GM18861 (cell line): Measurements from ENCODE around the gene CARMIL1.
"Not testable (repeated sequence)": the region's sequence is repeated elsewhere in the genome, so short reads cannot be mapped to it uniquely, and the experiment has no call there.

ENCODE experiments used
- ATAC-seq: cut with Tn5 transposase; IDR thresholded peaks from one replicate; pipeline ENCODE4 v1.9.1; 2021; ENCODE audit not compliant: unreplicated experiment

The CARMIL1 gene

DNA sequence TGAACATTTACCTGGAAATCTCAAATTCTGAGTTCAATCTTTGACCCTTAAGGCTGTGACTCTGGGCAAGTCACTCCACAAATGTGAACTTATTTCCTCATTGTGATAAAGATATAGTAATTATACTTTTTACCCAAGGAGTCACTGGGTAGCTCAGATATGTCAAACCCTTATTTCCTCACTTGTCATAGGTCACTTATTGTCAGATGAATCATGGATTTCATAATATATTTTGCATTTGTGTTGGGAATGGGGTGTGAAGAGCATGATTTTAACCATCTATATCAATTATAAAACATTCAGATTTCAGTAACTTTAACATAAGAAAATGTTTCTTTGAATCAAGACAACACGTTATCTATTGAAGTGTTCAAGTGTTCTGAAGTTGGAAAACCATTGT lies 3.7 kb upstream of the CARMIL1 start:
- no peak for ATAC-seq

DNA sequence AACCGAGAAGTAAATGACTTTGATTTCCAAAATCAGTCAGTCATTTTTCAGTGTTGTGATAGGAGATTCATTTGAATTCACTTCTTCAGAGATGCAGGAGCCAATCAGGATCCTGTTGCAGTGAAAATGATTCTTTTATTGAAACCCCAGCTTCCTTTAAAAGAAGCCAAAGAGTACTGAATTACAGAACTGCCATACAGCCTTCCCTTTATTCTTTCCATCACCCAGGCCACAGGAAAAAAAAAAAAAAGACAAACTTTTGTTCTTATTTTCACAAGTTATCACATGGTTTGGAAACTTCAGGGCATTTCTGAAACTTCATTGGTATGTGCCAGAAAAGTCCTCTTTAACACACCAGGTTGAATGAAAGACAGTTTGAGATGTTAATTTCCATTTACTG lies 1.8 kb upstream of the CARMIL1 start:
- no peak for ATAC-seq

DNA sequence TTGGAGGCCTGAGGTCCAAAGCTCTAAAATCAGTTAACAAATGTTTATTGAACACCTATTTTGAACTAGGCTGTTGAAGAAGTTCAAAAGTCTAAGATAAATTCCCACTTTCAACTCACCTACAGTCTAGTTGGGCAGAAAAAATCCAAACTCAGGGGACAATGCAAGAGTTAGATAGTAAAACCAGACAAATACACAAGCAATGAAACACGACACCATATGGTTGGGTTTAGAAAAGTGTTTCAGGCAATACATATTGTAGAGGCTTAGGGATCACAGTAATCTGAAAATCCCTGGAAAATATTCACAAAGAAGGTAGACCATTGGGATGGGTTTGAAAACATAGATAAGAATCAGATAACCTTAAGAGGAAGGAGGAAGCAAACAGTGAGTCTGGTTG lies 1.3 kb upstream of the CARMIL1 start:
- ATAC-seq: no peak

DNA sequence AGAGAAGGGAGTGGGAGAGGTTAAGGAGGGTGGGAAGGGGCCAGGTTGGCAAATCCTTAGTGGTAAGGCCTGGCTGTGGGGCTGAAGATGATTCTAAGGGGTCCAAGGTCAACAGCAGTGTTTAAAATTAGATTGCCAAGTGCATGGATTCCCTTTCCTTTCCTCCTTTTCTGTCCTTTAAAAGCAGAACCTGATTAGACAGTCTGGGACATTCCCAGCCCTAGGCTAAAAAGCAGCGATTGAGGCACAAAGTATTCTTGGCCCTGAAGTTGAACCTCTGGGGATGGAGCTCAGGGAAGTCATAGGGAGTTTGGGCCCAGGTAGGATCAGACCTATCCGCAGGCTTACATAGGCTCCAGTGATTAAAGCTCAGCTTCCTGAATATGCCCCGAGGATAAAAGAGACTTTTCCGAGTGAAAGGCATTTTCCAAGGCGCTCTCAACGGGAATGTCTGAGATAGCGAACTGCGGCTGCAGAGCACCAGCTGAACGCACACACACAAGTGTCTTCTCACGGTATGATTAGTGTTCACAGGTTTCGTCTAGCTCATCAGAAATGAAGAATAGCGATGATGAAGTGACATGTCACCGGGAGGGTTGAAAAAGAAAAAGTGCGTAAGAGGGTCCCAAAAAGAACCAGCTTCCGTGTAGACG lies 787 bp upstream of the CARMIL1 start:
- peak; percentile 24 for ATAC-seq

DNA sequence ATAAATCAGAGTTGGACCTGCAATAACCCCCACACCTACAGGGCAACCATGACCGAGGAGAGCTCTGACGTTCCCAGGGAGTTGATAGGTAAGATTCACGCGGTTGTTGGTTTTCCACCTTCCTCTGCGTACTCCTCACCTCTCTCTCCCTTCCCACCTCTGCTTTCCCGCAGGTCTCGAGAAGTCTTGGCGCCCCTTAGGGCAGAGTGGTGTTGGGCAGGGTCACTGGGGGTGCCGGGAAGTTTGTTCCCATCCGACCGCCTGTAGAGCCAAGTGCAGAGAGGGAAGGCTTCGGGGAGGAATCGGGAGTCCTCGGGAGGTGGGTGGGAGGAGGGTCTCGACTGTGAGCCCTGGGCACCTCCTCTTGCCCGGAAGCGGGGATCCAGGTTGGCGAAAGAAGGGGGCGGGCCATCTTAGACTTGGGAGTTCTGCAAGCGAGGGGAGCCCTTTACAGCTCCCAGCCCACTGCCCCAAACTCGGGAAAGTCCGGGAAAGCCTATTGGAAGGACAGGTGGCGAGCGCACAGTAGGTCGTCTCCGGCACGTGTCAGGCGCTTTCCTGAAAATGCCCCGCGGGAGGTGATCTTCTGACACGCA lies 672 bp downstream of the CARMIL1 start:
- ATAC-seq: no peak

DNA sequence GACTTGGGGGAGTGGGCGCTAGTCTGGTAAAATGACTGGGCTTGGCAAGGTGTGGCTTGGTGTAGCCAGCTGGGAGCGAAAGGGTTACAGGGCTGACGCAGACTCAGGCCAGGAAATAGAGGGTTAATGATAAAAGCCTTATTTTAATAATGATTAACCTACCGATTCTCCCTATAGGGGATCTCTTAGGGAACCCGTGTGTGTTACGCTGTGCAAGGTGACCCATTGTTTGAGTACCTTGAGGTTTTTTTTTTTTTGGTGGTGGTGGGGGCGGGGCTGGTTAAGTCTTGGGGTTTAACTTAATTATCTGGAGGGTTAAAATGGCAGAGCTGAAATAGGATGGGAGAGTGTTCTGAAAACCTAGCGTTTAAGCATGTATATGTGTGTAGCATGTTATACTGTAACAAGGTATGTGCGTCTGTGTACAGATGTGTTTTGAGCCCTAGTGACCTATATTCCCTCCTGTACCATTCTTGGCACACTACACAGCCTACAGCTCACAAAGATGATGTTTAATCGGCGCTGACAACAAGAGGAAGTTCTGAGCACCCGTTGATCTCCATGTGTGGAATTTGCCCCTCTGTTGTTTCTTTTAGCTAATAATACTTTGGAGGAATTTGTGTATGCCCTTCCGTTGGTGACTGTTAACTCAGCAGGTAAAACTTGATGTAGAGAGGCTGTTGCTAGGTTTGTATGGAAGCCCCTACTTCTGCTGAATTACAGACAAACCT lies 1.3 kb downstream of the CARMIL1 start:
- ATAC-seq: peak; percentile 38

DNA sequence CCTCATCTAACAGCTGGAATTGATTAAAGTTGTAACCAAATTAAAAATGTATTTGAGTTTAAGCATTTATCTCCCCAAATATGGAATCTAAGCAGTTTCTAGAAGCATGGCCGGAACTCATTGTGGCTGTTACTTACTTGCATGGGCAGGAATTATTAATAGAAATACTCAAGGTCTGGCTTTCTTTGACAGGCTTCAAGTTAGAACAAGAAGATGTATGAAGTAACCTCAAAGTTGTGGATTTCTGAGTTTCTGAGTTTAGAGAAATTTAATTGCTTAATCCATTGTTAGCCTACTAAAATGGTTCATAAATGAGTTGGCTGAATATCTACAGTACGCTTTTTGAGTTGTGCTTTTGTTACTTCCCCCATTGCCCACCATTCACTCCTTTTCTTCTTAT lies 7.7 kb downstream of the CARMIL1 start:
- ATAC-seq: no peak

DNA sequence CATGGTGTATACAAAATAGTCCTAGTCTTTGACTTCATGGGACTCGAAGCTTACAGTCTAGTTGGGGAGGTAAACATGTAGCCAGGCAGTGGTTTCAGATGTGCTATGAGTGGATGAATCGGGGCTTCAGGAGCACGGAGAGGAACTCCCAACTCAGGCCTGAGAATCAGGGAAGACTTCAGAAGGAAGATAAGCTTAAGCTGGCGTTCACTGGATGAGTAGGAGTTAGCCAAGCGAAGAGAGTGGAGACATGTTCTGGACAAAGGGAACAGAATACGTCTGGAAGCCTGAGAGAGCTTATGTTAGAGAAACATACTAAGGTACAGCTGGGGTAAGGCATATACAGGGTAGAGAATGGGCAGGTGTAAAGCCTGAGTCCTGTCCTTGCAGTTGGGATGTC lies 8.8 kb downstream of the CARMIL1 start:
- ATAC-seq: no peak

DNA sequence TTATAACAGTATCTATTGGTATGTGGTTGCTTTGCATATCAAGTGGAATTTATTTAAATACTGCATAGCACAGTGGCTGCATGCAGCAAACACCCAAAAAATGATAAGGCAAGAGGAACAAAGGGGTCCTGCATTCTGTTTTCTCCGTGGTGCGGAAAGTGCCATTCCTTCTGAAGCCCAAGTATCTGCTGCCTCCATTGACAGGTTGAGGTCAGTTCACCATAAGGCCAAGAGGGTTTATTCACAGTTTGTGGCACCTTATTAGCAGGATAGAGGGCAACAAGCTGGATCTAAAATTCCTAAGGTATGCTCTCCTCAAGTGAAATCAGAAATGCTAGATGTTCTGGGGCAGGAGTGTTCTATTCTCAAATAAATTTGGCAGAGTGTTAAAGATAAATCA lies 9.3 kb downstream of the CARMIL1 start:
- ATAC-seq: no peak

DNA sequence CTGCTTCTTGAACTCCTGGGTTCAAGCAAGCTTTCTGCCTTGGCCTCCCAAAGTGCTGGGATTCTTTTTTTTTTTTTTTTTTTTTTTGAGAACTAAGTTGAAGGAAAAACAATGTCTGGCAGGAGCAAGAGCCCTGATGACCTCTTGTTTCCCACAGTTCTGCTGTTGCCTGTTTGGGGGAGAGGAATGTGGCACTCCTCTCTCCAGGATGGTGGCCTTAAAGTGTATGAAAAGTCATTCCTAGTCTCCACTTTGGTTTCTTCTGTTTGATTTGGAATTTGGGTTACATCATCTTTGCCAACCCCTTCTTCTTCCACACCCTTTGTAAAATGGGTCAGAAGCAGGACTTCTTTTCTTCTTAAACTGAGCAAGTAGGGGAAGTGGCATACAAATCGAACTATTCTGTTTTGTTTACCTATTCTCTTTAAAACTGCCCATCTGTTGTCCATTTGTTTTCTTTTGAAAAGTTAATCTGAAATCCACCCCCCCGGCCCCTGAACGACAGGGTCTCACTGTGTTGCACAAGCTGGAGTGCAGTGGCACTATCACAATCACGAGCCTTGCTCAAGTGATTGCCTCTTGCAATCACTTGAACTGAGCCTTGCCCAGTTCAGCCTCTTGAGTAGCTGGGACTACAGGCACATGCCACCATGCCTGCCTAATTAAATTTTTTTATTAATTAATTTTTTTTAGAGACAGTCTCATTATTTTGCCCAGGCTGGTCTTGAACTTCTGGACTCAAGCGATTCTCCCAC lies 11.3 kb downstream of the CARMIL1 start:
- no peak for ATAC-seq

DNA sequence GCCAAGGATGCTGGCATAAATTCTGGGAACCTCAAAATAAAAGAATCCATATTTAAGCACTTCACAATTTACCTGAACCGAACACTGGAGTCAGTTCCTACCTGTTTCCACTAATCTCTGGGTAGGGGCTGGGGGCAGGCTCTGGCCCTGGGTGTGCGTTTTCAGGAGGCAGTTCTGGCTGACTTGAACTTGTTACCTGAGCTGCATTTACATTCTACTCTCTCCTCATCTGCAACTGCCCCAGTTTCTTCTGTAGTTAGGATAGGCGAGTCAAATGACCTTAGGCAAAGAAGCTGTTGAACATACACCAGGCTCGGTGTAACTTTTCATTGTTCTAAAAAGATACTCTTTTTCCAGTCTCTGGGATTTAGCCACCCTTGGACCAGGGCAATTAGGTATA lies 13.2 kb downstream of the CARMIL1 start:
- ATAC-seq: no peak

DNA sequence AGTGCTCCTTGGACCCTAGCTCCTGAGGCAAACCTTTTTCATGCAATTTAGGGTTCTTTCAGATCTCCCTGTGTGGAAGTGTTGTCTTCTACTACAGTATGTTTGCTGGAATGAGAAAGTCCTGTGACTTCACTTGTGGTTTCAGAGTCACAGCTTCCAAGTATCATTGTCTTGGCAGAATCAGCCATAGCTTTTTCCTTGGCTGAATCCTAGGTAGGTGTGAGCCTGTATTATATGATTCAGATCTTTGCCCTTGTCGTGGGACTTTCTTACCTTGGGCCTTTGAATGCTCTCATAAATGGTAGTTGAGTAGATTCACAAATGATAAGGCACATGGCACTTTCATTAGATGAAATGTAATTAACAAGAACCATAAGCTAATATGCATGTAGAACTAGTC lies 16.5 kb downstream of the CARMIL1 start:
- no peak for ATAC-seq

DNA sequence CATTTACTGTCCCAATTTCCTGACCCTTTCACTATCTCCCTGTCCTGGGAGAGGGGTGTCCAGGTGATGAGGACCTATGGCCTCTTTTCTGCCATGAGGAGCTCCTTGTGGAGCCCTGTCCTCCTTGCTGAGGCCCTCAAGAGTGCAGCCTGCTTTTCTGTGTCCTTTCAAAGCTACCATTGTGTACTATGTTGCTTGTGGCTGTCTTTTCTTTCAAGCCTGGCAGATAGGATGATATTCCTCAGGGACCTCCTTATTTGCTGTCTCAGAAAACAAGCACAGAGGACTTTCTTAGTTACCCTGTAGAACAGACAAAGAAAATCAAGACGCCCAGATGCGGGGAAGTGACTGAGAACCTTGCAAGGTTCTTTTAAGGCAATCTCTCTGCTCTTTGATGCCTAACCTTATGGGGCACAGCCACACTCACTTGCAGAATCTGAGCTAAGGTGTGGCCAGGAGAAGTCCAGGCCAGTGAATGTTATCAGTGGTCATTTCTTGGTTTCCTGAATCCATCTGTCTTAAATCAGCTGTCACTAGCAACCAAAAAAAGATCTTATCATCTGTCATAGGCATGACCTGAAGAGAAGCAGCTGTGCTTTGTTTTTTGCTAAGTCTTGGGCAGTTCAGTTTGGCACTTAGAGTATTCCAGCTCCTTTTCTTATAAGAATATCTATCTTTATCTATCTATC lies 17.2 kb downstream of the CARMIL1 start:
- no peak for ATAC-seq

DNA sequence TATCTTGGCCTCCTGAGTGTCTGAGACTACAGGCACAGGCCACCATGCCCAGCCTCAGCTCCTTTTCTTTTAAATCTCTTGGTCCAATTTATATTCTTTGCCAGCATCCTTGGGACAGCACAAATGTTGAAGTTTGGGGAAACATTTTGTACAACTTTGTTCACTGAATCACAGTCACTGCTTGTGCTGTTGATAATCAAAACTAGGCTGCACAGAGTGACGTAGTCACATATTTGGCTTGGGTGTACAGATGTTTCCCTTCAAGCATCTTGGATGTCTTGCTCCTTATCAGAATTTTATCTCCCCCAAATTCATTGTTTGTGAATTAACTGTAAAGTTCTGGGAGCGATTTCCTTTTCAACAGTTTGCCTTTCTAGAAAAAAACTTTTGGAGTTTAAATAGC lies 17.9 kb downstream of the CARMIL1 start:
- no peak for ATAC-seq

DNA sequence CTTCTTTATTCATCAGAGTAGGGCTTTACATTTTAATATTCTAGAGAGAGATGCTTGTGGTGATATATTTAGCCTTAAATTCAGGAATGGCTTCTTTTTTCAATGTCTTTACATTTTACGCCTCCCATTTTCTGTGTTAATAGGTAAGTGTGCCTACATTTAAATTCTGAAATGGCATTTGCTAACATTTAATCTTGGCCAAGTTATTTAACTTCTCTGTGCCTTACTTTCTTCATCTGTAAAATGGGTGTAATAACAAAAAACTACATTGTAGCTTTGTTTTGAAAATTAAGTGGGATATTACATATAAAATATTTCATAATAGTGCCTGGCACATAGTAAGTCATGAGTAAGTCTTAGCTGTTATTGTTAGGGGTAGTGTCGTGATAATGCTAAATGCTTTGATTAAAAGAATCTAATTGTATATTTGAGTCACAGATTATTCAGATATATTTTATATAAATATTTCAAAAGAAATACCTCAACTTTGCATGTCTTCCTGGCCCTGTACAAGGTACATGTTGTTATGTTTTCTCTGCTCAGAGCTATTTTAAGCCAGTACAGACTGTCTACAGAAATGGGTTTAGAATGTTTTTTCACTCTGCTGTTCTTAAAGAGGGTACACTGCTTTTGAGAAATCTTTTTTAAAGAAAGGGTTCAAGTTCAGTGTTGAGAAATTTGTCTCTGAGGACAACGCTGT lies 18.8 kb downstream of the CARMIL1 start:
- no peak for ATAC-seq

DNA sequence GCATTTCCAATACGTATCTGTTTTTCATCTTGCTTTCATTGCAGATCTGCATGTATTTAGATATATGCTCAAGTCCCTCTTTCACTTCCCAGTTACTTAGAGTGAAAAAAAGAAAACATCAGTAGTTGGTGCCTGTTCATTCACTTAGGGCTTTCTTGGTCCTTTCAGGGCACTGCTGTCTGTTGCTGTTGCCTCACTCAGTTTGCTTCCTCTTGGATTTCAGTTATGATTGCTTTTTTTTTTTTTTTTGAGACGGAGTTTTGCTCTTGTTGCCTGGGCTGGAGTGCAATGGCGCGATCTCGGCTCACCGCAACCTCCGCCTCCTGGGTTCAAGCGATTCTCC lies 19.3 kb downstream of the CARMIL1 start:
- not testable (repeated sequence) for ATAC-seq

DNA sequence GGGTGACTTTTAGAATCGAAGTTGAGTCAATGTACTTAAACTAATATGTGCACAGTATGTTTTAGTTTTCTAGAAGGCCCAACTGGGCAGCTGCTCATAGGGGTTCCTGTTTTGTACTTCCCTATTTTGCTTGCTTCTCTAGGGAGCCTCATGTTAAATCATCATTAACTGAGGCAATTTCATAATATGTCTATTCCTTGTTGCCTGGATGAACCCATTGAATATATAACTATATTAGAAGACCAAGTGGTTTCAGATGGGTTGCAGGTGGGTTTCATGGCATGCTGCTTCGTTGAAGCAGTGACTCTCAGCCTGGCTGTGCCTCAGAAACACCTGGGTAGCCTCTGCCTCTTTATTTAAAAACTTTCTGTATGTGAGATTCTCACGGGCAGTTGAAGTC lies 22.2 kb downstream of the CARMIL1 start:
- ATAC-seq: peak; percentile 49

DNA sequence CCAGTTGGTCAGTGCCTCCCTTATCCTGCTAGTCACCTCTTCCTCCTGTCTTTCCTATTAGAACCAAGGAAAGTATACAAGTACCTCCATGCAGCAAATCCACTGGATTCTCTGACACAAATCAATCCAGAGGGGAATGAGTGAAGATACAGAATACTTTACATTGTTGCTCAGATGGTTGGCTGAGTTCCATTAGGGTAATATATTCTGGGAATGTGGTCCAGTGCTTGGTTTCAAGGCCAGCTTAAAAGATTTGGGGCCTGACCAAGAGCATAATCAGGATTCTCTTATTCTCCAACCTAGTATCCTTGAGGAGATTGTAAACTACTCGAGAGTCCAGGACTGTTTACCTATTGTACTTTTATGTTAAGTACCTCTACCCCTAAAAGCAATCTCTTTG lies 23.0 kb downstream of the CARMIL1 start:
- ATAC-seq: no peak

DNA sequence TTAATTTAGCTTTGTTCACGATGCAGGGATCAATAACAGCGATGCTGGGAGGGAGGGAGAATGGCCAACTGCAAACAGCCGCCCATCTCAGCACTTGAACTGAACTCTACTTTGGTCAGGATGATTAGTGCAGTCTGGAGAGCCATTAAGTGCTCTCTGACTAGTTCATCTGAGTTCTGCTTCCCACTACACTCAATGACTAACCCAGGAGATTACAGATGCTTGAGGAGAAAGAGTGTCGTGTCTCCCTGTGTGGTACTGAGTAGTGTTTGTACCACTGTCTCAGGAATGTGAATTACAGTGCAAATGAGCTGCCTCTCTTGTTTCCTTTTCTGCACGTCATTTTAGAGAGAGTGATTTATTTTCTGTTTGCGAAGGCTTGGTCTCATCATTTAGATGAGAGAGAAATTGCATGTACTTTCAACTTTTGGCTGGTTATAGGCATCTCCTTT lies 23.5 kb downstream of the CARMIL1 start:
- no peak for ATAC-seq

DNA sequence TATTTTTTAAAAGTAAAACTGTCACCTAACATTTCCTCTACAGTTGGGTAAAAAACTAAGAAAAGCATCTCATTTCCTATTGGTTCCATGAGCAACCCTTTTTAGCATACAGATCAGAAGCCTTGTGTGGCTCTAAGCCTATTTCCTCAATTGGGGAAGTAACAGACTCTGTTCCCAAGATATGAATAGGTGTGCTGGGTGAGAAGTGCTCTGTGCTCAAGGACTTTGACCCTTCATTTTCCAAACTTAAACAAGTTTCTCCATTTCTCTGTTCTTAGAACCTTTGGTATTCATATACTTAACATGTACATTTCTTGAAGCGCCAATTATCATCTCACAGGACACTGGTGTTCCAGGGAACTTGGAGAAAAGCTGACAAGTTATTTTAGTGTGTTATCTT lies 24.1 kb downstream of the CARMIL1 start:
- no peak for ATAC-seq

DNA sequence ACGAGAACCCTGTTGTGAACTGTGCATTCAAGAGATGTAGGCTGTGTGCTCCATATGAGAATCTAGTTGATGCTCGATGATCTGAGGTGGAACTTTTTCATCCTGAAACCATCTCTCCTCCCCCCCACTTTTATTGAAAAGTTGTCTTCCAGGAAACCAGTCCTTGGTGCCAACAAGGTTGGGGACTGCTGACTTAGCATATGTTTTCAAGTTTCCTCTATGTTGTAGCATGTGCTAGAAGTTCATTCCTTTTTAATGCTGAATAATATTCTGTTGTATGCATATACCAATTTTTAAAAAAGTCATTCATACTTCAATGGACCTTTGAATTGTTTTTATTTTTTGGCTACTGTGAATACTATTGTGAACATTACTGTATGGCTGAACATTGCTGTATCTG lies 27.2 kb downstream of the CARMIL1 start:
- no peak for ATAC-seq
